Osteoblast (primary cell): ENCODE data around the gene PBX3. TPM values are rescaled to one million over a fixed set of nuclear protein-coding genes. Genes with fewer than 3 reads are reported as not detected.

Experiments
- DNase-seq: peaks from one replicate; pipeline ENCODE4 v3.0.0; 2011; ENCODE audit warnings: low spot score, mixed read lengths; ENCODE audit not compliant: insufficient read length; ENCODE audit errors: missing footprints
- H2AFZ ChIP-seq: 2 replicates; pipeline ENCODE4 v1.6.0; 2011; ENCODE audit warnings: mild to moderate bottlenecking, low read length
- H3K27ac ChIP-seq: 2 replicates; pipeline ENCODE4 v1.5.1; 2011; ENCODE audit warnings: mild to moderate bottlenecking, low read depth, low read length, moderate library complexity
- H3K27me3 ChIP-seq: 2 replicates; pipeline ENCODE4 v1.6.0; 2012; ENCODE audit warnings: mild to moderate bottlenecking, control low read depth, inconsistent platforms, low read length, moderate library complexity; ENCODE audit not compliant: insufficient read depth
- H3K36me3 ChIP-seq: 2 replicates; pipeline ENCODE4 v1.5.1; 2011; ENCODE audit warnings: mild to moderate bottlenecking, low read length, control low read depth, moderate library complexity; ENCODE audit not compliant: insufficient read depth
- H3K4me1 ChIP-seq: 2 replicates; pipeline ENCODE4 v1.5.1; 2011; ENCODE audit warnings: mild to moderate bottlenecking, low read length, control low read depth, moderate library complexity; ENCODE audit not compliant: insufficient read depth
- H3K4me2 ChIP-seq: 2 replicates; pipeline ENCODE4 v1.6.0; 2011; ENCODE audit warnings: mild to moderate bottlenecking, low read length; ENCODE audit not compliant: insufficient read depth
- H3K4me3 ChIP-seq: fragments of 200-600 bp; sonication (generic); 3 replicates; pipeline ENCODE4 v1.5.1; 2012; ENCODE audit warnings: mild to moderate bottlenecking, low read length, inconsistent platforms; ENCODE audit not compliant: insufficient read depth
- H3K79me2 ChIP-seq: 2 replicates; pipeline ENCODE4 v1.6.0; 2012; ENCODE audit warnings: mild to moderate bottlenecking, low read length, control low read depth, inconsistent platforms; ENCODE audit not compliant: insufficient read depth
- H3K9me3 ChIP-seq: 2 replicates; pipeline ENCODE4 v1.5.1; 2011; ENCODE audit warnings: low read depth, low read length, control low read depth
- H4K20me1 ChIP-seq: 2 replicates; pipeline ENCODE4 v1.6.0; 2012; ENCODE audit warnings: mild to moderate bottlenecking, low read length, control low read depth; ENCODE audit not compliant: insufficient read depth
- CTCF ChIP-seq: IDR thresholded peaks from 2 replicates; pipeline ENCODE4 v1.5.1; 2011; ENCODE audit warnings: mild to moderate bottlenecking, low read depth, low read length, moderate library complexity; ENCODE audit errors: extremely low read depth
- total RNA-seq: library from RNA; depleted of rRNA; stranded (reverse); fragments of >200 nt; gene quantifications from 2 replicates; pipeline ENCODE4 v1.2.3, GENCODE V29; 2012

Gene PBX3
- total RNA-seq, 1 donor, result 34.7 TPM

- no peak overlapping the region for H2AFZ ChIP-seq
- no peak overlapping the region for H3K4me3 ChIP-seq
- no peaks in the 10 kb centered on the region for H4K20me1 ChIP-seq
- H3K36me3 ChIP-seq, result no peaks in the 10 kb centered on the region
- H3K4me1 ChIP-seq, result peaks cover 3% of the 10 kb centered on the region
- no peak overlapping the region for H3K27ac ChIP-seq
- no peak for TF ChIP-seq CTCF
- no peak for DNase-seq
- H3K27me3 ChIP-seq, result no peaks in the 10 kb centered on the region
- no peak overlapping the region for H3K4me2 ChIP-seq
- peaks cover 75% of the 10 kb centered on the region for H3K79me2 ChIP-seq
- no peaks in the 10 kb centered on the region for H3K9me3 ChIP-seq
Measured at GRCh38 chr9:125831616-125832015, 84.4 kb downstream of the PBX3 start.

- Histone ChIP-seq H4K20me1 (no peaks in the 10 kb centered on the region), H3K4me2 (no peak overlapping the region), H3K27ac (no peak overlapping the region), H3K4me3 (no peak overlapping the region), H3K27me3 (no peaks in the 10 kb centered on the region), H3K9me3 (no peaks in the 10 kb centered on the region), H3K36me3 (no peaks in the 10 kb centered on the region), H3K79me2 (peaks cover 81% of the 10 kb centered on the region), H3K4me1 (no peaks in the 10 kb centered on the region), H2AFZ (no peak overlapping the region)
- TF ChIP-seq CTCF, result no peak
- peak; percentile 13 for DNase-seq
Measured at GRCh38 chr9:125835655-125836054, 88.5 kb downstream of the PBX3 start.

GRCh38 chr9:125839317-125839716 is 92.1 kb downstream of the PBX3 start:
- Histone ChIP-seq H3K4me1 (peaks cover 16% of the 10 kb centered on the region), H3K79me2 (peaks cover 82% of the 10 kb centered on the region), H3K4me2 (no peak overlapping the region), H4K20me1 (no peaks in the 10 kb centered on the region), H3K27me3 (no peaks in the 10 kb centered on the region), H3K9me3 (no peaks in the 10 kb centered on the region), H3K27ac (no peak overlapping the region), H2AFZ (no peak overlapping the region), H3K36me3 (no peaks in the 10 kb centered on the region), H3K4me3 (no peak overlapping the region)
- TF ChIP-seq CTCF, result no peak
- no peak for DNase-seq

GRCh38 chr9:125841444-125841843 is 94.3 kb downstream of the PBX3 start:
- Histone ChIP-seq H3K9me3 (no peaks in the 10 kb centered on the region), H3K4me3 (no peak overlapping the region), H3K4me2 (peak overlapping the region; percentile 40), H3K27ac (no peak overlapping the region), H2AFZ (no peak overlapping the region), H3K36me3 (no peaks in the 10 kb centered on the region), H4K20me1 (no peaks in the 10 kb centered on the region), H3K4me1 (peaks cover 16% of the 10 kb centered on the region), H3K79me2 (peaks cover 91% of the 10 kb centered on the region), H3K27me3 (no peaks in the 10 kb centered on the region)
- no peak for TF ChIP-seq CTCF
- DNase-seq, result no peak
